A172 (cell line): ENCODE measurements around the gene IPCEF1. TPM values are rescaled to one million over a fixed set of nuclear protein-coding genes. Genes with fewer than 3 reads are reported as not detected.
"Not testable (repeated sequence)": the region's sequence is repeated elsewhere in the genome, so short reads cannot be mapped to it uniquely, and the experiment has no call there.

Experiments
- DNase-seq: peaks from one replicate; pipeline ENCODE4 v3.0.0-alpha.2; 2015; ENCODE audit warnings: low spot score
- total RNA-seq: library from RNA; depleted of rRNA; stranded (reverse); fragments of >200 nt; shearing (Covaris generic); gene quantifications from 2 replicates; pipeline ENCODE4 v1.2.3, GENCODE V29; 2014

The IPCEF1 gene
- total RNA-seq, 1 experiment from 2014 or later = 0.47 TPM

DNA sequence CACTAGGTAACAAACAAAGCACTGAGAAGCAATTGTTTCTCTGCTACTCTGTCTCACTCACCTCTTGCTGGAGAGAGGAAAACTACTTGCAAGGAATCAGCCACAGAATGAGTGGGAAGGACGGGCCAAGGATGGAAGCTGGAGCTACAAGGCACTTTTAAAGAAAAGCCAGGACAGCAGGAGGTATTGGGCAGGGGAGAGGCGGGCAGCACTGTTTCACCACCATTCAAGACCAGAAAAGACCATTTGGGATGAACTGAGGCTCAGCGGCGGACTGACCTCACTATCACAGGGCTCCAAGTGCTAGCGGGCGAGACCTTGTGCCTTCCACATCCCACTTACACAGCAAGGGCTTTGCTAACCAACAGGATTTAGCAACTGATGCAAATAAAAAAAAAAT is 137.4 kb downstream of the IPCEF1 start:
- no peak for DNase-seq

DNA sequence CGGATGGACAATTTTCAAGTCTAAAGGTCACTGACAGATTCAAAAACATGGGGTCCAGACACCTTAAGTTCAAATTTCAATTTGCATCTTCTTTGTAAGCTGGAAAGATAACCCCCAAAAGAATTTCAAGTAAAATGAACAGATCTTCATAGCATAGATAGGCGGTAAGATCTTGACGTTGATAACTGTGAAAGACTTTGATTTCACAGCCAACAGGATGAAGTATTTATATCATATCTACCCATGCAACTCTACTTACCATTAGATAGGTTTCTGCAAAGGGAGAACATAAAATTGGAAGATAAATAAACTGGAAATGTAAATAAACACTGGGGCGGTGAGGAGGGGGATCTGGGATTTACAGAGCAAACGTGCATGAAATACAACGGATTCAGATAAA is 137.8 kb downstream of the IPCEF1 start:
- DNase-seq = no peak

DNA sequence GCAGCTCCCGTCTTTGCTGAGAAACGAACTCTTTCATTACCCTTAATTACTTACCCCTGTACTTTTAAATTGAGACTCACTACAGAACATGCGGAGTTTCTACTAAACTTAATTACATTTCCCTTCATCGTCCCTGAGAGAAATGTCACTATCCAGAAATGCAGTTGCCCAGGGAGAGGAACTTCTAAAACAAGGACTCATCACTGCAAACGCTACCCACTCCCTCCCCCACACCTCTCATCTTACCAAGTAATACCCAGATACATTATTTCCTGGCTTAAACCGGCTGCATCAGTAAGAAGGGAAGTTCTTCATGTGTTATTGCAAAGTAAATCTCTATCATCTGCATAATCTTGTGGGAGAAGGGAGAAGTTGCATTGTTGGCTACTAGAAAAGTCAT is 138.3 kb downstream of the IPCEF1 start:
- no peak for DNase-seq

DNA sequence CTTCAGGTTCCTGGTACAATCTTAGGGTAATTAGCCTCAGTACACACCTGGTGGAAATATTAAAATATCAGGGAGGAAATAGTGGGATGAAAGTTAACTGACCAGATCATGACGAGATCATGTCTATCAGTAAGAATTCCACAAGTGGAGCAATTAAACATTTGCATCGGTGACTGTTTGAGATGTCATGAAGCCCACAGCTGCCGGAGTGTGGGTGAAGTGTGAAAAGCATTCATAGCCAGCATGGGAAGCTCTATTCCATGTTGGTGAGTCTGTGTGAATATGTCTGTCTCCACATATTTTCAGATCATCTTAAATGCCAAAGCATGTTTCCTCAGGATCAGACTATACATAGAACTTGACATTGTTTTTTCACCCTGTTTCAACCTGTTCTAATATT is 142.8 kb downstream of the IPCEF1 start:
- DNase-seq = no peak

DNA sequence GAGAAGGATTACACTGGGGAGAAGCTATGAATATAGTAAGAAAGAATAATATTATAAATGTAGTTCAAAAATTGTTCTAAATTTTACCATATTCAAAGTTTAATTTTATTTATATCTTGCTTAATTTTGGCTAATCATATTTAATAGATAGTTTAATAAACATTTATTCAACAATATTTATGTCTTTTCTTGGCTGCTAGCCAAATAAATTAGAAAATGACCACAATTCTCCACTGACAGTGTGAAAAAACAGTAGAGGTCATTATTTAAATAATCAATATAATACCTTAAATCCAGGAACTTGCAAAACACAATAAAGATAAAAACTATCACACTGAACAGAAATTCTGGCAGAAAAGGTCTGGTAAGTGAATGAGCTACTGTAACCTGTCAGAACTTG is 145.9 kb downstream of the IPCEF1 start:
- DNase-seq = no peak

DNA sequence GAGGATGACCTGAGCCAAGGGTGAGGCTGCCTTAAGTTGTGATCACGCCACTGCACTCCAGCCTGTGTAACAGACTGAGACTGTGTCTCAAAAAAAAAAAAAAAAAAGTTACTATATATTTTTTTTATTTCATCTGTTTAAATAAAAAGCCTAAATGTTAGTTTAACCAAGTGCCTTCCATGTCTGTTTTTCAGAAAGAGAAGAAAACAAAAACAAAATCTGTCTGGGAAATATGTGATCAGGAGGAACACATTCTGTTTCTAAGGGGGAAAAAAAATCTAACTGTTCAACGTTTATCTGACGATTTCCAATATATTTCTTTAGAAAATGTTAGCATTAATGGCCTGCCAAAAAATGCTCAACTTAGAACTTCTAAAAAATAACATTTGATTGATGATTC is 147.0 kb downstream of the IPCEF1 start:
- DNase-seq = no peak

DNA sequence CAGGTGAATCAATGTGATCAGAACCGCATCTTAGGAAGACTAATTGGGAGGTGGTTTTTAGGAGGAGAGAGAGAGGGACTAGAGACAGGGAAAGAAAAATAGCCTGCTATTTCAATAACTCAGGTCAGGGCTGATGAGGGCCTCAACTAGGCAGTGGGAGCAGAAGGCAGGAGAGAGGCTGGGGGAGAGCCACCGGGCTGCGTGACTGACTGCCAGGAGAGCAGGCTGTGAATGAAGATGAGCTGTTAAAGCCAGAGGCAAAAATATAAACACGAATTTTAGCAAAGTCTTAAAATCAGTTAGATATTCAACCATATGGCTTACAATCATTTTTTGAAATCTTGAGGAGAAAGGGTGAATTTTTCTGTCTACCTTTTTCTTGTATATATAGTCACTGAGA is 149.6 kb downstream of the IPCEF1 start:
- no peak for DNase-seq

DNA sequence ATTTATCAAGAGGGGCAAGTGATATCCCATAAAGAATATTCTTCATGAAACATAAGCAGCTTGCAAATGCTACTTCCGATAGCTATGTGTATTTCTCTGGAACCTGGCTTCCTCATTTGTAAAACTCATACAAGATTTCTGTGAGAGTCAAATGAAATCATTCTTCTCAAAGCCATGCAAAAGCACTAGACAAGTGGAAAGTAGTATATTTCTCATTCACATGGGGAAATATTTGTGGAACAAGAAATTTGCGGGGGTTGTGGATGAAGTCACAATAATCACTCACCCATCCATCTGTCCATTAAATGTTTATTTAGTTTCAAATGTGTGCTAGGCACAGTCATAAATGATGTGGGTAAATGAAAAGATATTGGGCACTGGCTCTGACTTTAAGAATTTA is 150.5 kb downstream of the IPCEF1 start:
- DNase-seq = no peak

DNA sequence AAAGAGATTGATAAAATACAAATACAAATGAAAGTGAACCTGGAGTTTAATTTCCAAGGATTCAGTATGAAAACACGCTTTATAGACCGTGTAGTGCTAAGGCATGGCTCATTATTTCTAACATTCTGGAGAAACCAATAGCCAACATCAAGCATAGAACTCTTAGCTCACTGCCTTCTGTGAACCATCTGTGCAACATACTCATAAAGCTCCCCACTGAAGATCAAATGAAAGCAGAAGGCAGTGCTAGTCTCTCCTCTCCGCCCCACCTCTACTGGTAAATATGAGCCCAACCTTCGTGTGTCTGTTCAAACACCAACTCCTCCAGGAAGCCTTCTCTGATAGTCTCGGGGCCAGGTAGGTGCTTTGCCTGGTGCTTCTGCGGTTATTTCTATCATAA is 153.6 kb downstream of the IPCEF1 start:
- no peak for DNase-seq

DNA sequence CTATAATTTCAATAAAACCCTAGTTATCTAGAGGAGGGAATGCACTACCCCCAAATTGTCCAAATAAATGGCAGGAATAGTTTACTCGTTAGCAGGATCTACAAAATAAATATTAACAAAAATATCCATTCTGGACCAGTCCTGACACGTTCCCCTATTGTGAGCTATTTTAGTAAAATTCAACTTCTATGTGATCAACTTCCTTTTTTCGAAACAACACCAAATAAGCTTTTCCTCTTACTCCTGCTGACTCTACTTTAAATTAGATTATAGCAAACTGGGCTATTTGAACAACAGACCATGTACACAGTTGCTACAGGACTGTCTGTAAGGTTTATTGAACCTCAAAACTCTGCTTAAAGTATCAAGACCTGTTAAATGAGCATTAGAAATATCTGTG is 154.3 kb downstream of the IPCEF1 start:
- DNase-seq = no peak

DNA sequence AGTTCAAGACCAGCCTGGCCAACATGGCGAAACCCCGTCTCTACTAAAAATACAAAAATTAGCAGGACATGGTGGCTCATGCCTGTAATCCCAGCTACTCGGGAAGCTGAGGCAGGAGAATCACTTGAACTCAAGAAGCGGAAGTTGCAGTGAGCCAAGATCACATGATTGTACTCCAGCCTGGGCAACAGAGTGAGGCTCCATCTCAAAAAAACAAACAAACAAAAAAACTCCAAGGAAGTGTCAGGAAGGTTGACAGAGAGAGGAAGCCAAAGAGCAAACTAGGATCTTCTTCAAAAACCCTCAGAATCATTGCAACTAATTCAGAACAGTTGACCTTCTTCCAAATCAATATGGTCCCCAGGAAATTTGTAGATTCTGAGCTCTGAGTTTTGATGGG is 154.9 kb downstream of the IPCEF1 start:
- DNase-seq = not testable (repeated sequence)

DNA sequence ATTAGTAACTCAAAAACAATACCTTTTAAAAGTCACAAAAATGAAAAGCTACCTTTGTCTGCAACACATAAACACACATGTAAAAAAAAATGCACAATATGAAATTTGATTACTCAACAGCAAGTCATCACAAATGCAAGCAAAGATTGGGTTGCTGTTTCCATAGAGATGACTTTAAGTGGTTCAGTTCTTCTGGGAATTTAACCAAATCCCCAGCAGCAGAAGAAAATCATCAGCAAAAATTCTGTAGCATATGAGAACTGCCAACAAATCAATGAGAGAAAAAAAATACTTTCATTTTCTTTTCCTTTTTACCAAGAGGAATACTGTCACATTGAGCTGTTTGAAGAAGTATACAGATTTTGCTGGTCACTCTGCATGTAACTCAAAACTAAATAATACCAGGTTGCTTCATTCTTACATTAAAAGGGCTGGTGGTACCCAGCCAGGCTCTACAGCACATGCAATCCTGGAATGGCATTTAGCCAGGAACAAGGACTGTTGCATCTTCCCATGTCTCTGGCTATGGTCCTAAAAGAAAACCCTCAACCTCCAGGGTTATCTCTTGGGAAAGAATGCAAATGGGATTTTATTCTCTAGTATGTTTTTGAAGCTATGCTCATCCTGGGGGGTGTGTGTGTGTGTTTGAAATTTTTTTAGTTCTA is 159.3 kb downstream of the IPCEF1 start:
- no peak for DNase-seq

DNA sequence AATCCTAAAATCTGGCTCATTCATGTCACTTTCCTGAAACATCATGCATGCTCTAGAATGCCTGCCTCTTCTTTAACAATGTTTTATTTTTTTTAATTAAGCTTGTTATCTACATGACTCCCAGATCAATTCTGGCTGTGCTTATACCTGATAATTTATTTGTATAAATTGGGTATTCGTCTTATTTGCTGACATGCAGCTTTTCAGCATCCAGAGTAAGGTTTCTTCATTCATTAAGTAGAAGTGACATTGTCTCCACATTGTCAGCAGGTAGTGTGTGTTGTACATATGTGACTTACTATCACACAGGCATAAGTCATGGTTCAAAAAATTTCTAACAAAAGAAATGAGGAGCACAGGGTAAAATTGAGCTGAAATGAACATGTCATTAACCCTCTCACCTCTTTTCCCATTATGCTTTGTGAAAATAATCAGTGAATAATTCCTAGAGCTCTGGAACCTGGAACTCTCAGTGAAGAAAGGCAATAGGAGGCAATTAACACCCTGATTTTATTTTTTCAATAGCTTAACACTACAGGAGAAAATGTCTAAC is 160.2 kb downstream of the IPCEF1 start:
- DNase-seq = no peak

DNA sequence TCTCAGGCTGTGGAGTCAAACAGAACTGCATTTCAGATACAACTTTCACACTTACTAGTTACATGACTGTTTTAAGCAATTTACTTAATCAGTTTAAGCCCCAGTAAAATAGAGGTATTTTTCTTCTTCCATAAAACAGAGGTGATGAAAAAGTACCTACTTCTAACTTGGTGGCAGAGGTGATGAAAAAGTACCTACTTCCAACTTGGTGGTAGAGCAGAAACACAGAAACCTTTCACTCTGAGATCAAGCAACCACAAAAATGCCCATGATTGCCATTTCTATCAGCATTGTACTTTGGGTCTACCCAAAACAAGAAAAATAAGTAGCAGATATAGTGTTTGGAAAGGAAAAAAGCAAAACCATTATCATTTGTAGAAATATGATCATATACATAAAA is 168.9 kb downstream of the IPCEF1 start:
- DNase-seq = no peak

DNA sequence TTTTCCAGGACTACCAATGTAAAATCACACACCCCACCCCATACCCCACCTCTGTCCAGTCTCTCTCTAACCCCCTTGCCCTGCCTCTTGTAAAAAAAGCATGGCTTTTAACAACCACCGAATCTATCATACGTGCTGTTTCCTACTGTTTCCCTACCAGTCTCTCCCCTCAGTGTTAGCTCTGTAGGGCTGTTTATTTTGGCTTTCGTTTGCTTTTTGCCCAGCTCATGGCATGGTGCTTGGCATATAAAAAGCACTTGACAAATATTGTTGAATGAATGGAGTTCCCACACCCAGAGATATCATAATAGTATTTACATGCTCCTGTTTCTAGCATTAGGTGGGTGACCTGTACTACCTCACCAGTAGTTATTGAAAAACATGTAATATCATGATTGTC is 169.4 kb downstream of the IPCEF1 start:
- DNase-seq = no peak

DNA sequence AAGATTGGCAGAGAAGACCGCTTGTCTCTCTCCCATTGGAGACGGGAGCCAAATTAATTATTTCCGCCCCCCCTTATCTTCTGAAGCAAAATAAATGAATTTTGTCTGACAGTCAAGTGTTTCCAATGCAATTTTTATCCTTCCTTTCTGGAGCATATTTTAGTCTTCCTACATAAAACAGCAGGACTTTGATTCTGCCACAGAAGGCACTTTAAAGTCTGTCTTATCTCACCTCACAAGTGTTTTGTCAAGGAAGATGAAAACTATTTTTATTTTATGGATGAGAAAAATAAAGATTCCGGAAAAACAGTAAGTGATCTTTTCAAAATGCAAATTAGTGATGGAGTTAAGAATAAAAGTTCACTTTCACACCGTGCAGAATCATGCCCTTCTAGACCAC is 177.2 kb downstream of the IPCEF1 start:
- no peak for DNase-seq

DNA sequence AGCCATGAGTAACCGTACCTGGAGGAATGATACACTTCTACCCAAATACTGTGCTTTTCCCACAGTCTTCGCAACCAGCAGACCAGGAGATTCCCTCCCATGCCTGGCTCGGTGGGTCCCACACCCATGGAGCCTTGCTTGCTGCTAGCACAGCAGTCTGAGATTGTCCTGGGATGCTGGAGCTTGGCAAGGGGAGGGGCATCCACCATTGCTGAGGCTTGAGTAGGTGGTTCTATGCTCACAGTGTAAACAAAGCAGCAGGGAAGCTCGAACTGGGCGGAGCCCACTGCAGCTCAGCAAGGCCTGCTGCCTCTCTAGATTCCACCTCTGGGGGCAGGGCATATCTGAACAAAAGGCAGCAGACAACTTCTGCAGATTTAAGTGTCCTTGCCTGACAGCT is 184.2 kb downstream of the IPCEF1 start:
- not testable (repeated sequence) for DNase-seq

DNA sequence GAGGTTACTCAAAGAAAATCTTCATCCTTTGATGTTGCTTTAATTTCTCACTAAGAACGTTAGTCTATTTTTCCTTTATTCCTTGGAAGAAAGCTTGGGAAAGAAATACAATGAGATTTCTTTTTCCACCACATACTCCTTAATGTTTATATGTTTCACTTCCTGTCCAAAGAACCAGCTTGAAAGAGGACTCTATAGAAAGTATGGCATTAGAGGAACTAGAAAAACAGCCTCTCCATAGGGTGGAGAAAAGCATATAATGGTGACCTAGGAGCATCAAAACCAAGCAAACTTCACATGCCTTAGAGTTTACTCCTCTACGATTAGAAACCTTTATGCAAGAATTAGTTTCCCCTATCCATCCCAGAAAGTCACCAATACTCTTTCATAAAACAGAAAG is 186.5 kb downstream of the IPCEF1 start:
- DNase-seq = no peak

DNA sequence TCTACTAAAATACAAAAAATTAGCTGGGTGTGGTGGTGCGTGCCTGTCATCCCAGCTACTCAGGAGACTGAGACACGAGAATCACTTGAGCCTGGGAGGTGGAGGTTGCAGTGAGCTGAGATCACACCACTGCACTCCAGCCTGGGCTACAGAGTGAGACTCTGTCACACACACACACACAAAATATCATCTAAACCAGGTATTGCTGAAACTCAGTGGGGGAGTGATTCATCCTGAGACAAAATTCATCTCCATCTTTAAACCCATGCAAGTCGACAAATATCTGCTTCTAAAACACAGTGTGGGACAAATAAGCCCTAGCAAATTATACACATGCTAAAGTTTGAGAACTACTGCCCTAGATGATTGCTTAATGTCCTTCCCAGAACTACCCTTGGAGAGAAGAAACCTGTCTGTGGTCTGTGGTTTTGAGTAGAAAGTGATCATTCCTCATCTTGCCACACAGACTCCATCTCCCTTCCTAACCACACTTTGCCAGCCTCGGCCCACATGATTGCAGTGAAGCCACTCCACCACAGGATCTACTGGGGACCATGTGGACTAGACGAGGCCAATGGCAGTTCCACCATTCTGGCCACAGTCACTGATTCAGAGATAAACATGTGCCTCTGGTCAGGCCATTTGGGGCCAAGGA is 187.3 kb downstream of the IPCEF1 start:
- no peak for DNase-seq

DNA sequence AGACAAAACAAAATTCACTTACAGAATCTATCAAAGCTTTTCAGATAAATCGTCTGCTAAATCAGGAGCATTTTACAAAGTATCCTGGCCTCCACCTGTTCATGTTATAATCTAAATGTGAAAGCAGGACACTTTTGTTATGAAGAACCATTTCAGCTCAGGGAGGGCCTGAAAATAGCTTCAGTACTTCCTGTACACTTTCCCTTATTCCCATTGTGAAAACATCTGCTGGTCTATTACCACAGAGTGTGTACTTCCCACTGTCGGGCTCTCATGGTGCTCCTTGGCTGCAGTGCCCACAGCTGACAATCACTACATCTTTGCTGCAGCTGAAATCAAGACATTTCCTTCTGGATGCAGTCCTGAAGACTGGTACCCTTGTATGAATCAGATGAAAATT is 189.5 kb downstream of the IPCEF1 start:
- DNase-seq = no peak

DNA sequence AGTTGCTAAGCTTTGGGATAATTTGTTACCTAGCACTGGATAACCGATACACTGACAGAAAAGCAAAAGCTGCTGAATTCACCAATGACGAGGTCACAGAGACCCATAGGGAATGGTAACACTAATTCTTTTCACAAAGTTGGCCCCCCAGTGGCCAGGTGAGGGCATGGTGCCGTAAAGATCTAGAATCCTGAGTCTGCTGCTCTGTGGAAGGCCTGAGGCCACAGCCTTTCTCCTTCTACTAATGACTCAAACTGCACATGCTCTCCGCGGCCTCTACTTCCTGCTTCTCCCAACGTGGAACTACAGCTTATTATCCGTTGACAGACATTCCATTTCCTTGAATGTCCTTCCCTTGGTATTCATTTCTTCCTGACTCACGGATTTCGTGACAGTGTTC is 190.5 kb downstream of the IPCEF1 start:
- DNase-seq = no peak

DNA sequence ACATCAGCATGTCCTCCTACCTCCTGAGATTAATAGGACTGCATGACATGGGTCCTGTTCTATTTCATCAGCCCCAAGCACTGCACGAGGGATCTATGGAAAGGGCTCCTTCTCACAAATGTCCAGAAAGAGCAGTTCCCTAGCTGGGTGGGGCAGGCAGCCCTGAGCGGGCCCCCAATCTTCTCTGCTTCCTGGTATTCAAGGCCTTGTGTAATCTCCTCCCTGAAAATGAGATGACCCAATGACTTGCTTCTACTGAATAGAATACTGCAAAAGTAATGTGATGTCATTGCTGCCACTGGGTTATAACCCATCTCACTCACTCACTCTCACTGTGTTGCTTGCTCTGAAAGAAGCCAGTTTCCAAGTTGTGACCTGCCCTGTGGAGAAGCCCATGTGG is 191.1 kb downstream of the IPCEF1 start:
- no peak for DNase-seq

DNA sequence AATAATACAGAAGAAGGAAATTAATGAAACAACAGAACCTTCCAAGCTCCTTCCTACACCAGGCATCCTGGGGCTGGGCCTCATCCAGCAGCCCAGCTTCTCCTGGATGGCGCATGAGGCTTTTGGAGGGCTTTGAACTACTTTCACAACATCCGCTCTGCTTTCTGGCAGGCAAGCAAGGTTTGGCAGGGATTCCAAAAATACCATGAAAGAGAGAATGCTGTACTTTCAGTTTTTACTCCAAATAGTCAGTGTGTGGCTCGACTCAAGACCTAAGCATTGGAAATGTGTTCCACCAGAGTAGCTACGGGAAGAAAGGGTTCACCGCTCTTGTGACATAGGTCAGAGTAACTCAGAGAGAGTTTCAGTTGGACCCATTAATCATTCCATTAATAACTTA is 192.2 kb downstream of the IPCEF1 start:
- no peak for DNase-seq

DNA sequence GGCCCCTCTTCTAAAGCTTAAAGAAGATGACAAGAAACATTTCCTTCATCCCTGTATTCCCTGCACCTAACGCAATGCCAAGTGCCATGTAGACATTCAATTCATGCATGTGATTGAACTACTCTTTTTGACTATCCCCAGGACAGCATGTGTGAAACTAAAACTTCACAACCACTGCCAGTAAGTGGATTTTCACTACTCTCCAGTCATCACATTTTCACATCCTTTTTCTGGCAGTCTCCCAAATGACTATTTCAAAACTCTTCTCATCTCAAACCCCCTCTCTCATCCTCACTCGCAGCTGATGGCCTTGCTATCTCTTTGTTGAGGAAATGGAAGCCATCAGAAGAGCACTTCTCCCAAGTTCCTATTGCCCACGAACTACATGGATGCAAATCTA is 194.9 kb downstream of the IPCEF1 start:
- DNase-seq = no peak
